Fibroblast of upper back skin (primary cell): ENCODE results near the gene OSBPL6.
A peak's percentile ranks its signal among the peaks of the same experiment; 100 is the strongest.
"Not testable (repeated sequence)": the region's sequence is repeated elsewhere in the genome, so short reads cannot be mapped to it uniquely, and the experiment has no call there.

Experiments
- DNase-seq: peaks from one replicate; pipeline ENCODE4 v3.0.0-alpha.2; 2013

OSBPL6 gene

GRCh38 chr2:178367344-178367743 lies 173.0 kb downstream of the OSBPL6 start:
- DNase-seq, result no peak

GRCh38 chr2:178374865-178375264 lies 180.6 kb downstream of the OSBPL6 start:
- no peak for DNase-seq

- DNase-seq, result no peak
These were observed 182.7 kb downstream of the OSBPL6 start for GRCh38 chr2:178377046-178377445.

- DNase-seq, result no peak
These were observed 185.1 kb downstream of the OSBPL6 start for GRCh38 chr2:178379162-178380004.

GRCh38 chr2:178380763-178381162 lies 186.5 kb downstream of the OSBPL6 start:
- no peak for DNase-seq

GRCh38 chr2:178383718-178384117 lies 189.4 kb downstream of the OSBPL6 start:
- DNase-seq, result no peak

- DNase-seq, result no peak
These were observed 191.4 kb downstream of the OSBPL6 start for GRCh38 chr2:178385595-178386148.

GRCh38 chr2:178386986-178387597 lies 192.8 kb downstream of the OSBPL6 start:
- no peak for DNase-seq

GRCh38 chr2:178388287-178388686 lies 194.0 kb downstream of the OSBPL6 start:
- DNase-seq, result no peak

GRCh38 chr2:178391701-178392100 lies 197.4 kb downstream of the OSBPL6 start:
- no peak for DNase-seq

- peak; percentile 9 for DNase-seq
These were observed 197.9 kb downstream of the OSBPL6 start for GRCh38 chr2:178392215-178392614.

- no peak for DNase-seq
These were observed 200.5 kb downstream of the OSBPL6 start for GRCh38 chr2:178394859-178395258.

GRCh38 chr2:178395295-178395694 lies 201.0 kb downstream of the OSBPL6 start:
- no peak for DNase-seq

GRCh38 chr2:178395941-178396570 lies 201.7 kb downstream of the OSBPL6 start:
- peak; percentile 47 for DNase-seq

- DNase-seq, result peak; percentile 49
These were observed 202.8 kb downstream of the OSBPL6 start for GRCh38 chr2:178397002-178397605.

- DNase-seq, result no peak
These were observed 207.7 kb downstream of the OSBPL6 start for GRCh38 chr2:178401994-178402437.

GRCh38 chr2:178403671-178404306 lies 209.5 kb downstream of the OSBPL6 start:
- no peak for DNase-seq

GRCh38 chr2:178404368-178404767 lies 210.1 kb downstream of the OSBPL6 start:
- peak; percentile 59 for DNase-seq

GRCh38 chr2:178409261-178409660 lies 214.9 kb downstream of the OSBPL6 start:
- no peak for DNase-seq

GRCh38 chr2:178412047-178412446 lies 217.7 kb downstream of the OSBPL6 start:
- DNase-seq, result no peak

GRCh38 chr2:178412453-178412852 lies 218.1 kb downstream of the OSBPL6 start:
- not testable (repeated sequence) for DNase-seq

GRCh38 chr2:178413472-178414265 lies 219.4 kb downstream of the OSBPL6 start:
- DNase-seq, result peak; percentile 73
